ENCODE results near the gene FGF19.

The FGF19 gene

DNA sequence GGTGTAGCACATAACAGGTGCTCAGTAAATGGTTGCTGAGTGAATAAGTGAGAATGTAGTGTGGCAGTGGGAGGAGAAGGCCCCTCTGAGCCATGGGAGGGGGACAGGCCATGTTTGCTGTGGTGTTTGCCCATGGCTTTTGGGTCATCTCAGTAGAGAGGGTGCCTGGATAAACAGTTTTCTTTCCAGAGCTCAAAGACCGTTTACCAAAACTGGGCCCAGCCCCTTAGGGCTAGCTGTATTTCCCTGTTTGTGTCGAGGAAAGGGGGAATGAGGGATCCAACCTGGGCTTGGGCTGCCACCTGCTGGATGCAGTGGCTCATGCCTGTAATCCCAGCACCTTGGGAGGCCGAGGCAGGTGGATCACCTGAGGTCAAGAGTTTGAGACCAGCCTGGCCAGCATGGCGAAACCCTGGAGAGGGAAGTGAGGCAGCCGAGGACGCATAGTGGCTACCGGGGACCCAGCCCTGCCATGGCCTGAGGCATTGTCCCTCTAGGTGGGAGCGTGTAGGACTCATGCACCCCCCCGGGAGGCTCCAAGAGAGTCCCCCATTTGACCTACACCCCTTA is 20.0 kb downstream of the FGF19 start:
- no peak for DNase-seq (ENCODE audit: low read depth)
- H3K4me3 ChIP-seq (ENCODE audit: low read depth, low read length), result no peak overlapping the region
- TF ChIP-seq CTCF (IDR thresholded peaks at IDR 0.05; ENCODE audit: control insufficient read depth, extremely low read depth, insufficient read depth), result peak; percentile 66

- no peak for TF ChIP-seq CTCF (IDR thresholded peaks at IDR 0.05; ENCODE audit: control insufficient read depth, extremely low read depth, insufficient read depth)
- H3K4me3 ChIP-seq (ENCODE audit: low read depth, low read length), result no peak overlapping the region
- DNase-seq (ENCODE audit: low read depth), result no peak
Measured at GRCh38 chr11:69682681-69683326, 21.0 kb downstream of the FGF19 start.

DNA sequence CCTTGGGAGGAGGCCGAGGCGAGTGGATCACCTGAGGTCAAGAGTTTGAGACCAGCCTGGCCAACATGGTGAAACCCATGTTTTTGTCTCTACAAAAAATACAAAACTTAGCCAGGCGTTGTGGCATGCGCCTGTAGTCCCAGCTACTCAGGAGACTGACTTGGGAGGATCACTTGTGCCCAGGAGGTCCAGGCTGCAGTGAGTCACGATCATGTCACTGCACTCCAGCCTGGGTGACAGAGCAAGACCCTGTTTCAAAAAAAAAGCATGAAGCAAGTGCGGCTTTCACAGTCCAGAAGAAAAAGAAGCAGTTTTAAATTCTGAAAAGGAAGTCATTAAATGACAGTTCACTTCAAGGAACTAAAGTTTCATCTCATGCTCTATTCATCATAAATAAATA is 21.6 kb downstream of the FGF19 start:
- H3K4me3 ChIP-seq (ENCODE audit: low read depth, low read length), result no peak overlapping the region
- TF ChIP-seq CTCF (IDR thresholded peaks at IDR 0.05; ENCODE audit: control insufficient read depth, extremely low read depth, insufficient read depth), result no peak
- DNase-seq (ENCODE audit: low read depth), result no peak

DNA sequence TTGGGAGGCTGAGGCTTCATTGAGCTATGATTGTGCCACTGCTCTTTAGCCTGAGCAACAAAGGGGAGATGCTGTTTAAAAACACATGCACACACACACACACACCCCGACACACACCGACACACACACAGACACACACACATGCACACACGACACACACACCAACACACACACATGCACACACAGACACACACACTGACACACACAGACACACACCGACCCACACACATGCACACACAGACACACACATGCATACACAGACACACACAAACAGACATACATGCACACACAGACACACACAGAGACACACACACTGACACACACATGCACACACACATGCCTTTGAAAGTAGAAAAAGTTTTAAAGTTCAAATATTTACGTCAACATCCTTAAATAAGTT is 23.1 kb downstream of the FGF19 start:
- H3K4me3 ChIP-seq (ENCODE audit: low read depth, low read length), result no peak overlapping the region
- DNase-seq (ENCODE audit: low read depth), result no peak
- no peak for TF ChIP-seq CTCF (IDR thresholded peaks at IDR 0.05; ENCODE audit: control insufficient read depth, extremely low read depth, insufficient read depth)

DNA sequence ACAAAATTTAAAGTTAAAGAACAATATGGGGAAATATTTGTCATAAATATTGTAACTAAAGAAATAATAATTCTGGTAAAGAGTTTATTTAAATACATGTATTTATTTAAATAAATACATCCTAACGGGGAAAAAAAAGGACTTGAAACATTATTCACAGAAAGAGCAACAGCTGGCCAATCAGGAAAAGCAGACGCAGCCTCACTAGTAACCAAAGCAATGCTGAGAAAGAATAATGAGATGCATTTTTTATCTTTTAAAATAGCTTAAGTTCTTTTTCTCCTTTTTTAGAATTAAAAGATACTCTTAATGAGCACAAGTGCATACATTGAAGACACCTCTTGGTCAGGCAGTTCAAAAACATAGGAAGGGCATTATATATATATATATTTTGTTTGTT is 26.1 kb downstream of the FGF19 start:
- no peak overlapping the region for H3K4me3 ChIP-seq (ENCODE audit: low read depth, low read length)
- no peak for DNase-seq (ENCODE audit: low read depth)
- TF ChIP-seq CTCF (IDR thresholded peaks at IDR 0.05; ENCODE audit: control insufficient read depth, extremely low read depth, insufficient read depth), result no peak

DNA sequence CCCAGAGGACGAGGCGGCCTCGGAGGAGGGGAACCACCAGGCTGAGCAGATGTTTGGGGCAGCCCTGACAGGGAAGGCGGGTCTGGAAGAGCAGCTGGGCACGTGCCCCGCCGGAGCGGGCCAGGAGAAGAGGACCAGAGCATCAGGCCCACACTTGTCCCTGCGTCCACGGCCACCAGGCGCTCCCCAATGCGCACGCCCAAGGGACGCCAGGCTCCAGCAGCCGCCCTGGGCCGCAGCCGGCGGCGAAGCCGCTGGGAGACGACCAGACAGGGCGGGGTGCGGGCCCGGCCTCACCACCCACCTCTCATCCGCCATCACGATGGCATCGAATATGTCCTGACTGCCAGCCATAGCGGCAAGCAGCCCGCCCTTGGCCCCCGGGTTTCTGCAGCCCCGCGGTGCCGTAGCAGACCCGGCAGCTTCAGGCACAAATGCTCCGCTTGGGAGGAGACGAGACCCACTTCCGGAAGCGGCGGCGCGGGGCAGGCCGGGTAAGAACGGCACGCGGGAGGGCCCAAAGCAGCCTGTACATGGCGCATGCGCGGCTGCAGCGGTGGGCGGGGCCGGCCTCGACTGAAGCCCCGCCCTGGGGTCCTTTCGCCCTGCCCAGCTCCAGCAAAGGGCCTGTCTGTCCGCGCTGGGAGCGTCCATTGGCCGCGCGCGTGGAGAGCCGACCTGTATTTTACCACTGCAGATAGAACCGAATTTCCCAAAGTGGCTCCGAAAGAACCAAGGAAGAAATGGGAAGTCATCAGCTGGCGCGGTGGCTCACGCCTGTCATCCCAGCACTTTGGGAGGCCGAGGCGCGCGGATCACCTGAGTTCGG is 28.7 kb downstream of the FGF19 start, which contains the start of gene LTO1:
LTO1 (minus strand) TSS at position 468 of the 829 bp plus-strand sequence; CDS start at position 354, 114 bp downstream.
- H3K4me3 ChIP-seq (ENCODE audit: low read depth, low read length), result peak within 1 kb of the TSS; percentile 97
- peak; percentile 80 for DNase-seq (ENCODE audit: low read depth)
- TF ChIP-seq CTCF (IDR thresholded peaks at IDR 0.05; ENCODE audit: control insufficient read depth, extremely low read depth, insufficient read depth), result no peak

Data from LNCaP clone FGC (cell line).